HG02938 (cell line): ENCODE data around the gene RPL13.

Source experiments
- ATAC-seq: cut with Tn5 transposase; IDR thresholded peaks from one replicate; pipeline ENCODE4 v1.9.1; 2021; ENCODE audit warnings: mild to moderate bottlenecking, moderate library complexity; ENCODE audit not compliant: unreplicated experiment

RPL13 gene

GRCh38 chr16:89613954-89614459, 53.5 kb downstream of the RPL13 start:
- ATAC-seq, result no peak
